ENCODE data around the gene EP400. TPM values are rescaled to one million over a fixed set of nuclear protein-coding genes. Genes with fewer than 3 reads are reported as not detected.

Gene EP400
- total RNA-seq, 1 experiment from 2014 or later: 60.5 TPM

DNA sequence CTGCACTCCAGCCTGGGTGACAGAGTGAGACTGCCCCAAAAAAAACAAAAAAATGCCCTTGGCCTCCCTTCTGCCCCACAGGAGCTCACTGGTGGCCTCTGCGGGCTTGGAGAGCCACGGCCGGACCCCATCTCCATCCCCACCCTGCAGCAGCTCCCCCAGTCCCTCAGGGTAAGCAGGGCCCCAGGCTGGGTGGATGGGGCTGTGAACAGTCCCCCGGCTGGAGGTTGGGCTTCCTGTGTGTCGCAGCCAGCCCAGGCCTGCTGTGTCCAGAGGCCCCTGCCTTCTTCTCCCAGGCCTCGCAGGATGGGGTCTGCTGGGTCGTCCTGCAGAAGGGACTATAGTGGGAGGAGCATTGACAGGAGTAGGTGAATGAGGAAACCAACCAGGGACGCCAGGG, 36.1 kb upstream of the EP400 start:
- Histone ChIP-seq H3K27me3 (replicated peaks; ENCODE audit: control insufficient read depth, insufficient read depth, low read length) (no peaks in the 10 kb centered on the region), H3K9me3 (no peaks in the 10 kb centered on the region), H3K4me3 (ENCODE audit: low read depth, low read length) (no peak overlapping the region), H3K36me3 (ENCODE audit: control insufficient read depth, insufficient read depth, low read length) (no peaks in the 10 kb centered on the region; the same call in 1 of the 2 replicates), H3K4me1 (no peaks in the 10 kb centered on the region)
- no peak for DNase-seq
- ChIA-PET POLR2A (no interaction called here), CTCF (no interaction called here)
- H3K9me3 Mint-ChIP-seq (ENCODE audit: unreplicated experiment): no peaks in the 10 kb centered on the region
- peaks cover 26% of the 10 kb centered on the region for H3K36me3 Mint-ChIP-seq (ENCODE audit: insufficient read depth, unreplicated experiment)
- TF ChIP-seq, protein P1, sequence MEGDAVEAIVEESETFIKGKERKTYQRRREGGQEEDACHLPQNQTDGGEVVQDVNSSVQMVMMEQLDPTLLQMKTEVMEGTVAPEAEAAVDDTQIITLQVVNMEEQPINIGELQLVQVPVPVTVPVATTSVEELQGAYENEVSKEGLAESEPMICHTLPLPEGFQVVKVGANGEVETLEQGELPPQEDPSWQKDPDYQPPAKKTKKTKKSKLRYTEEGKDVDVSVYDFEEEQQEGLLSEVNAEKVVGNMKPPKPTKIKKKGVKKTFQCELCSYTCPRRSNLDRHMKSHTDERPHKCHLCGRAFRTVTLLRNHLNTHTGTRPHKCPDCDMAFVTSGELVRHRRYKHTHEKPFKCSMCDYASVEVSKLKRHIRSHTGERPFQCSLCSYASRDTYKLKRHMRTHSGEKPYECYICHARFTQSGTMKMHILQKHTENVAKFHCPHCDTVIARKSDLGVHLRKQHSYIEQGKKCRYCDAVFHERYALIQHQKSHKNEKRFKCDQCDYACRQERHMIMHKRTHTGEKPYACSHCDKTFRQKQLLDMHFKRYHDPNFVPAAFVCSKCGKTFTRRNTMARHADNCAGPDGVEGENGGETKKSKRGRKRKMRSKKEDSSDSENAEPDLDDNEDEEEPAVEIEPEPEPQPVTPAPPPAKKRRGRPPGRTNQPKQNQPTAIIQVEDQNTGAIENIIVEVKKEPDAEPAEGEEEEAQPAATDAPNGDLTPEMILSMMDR (IDR thresholded peaks at IDR 0.05; ENCODE audit: insufficient read depth in 1 of 2, low read depth in 1 of 2, low read length in 1 of 2, severe bottlenecking in 1 of 2, unreplicated experiment in 1 of 2): no peak
- no TSS peak for BruUV-seq (replicated peaks)
- no peaks in the 10 kb centered on the region for H3K27me3 Mint-ChIP-seq (ENCODE audit: insufficient read depth, unreplicated experiment)
- intact Hi-C loops (cut with micrococcal nuclease; ENCODE audit: unreplicated experiment): no loop called here
- H3K4me1 Mint-ChIP-seq (ENCODE audit: low read depth, unreplicated experiment): no peaks in the 10 kb centered on the region
- H3K4me3 Mint-ChIP-seq (ENCODE audit: unreplicated experiment): no peak overlapping the region
- H3K27ac Mint-ChIP-seq (ENCODE audit: unreplicated experiment): no peak overlapping the region

GRCh38 chr12:131914179-131914702, 35.5 kb upstream of the EP400 start:
- intact Hi-C loops (cut with micrococcal nuclease; ENCODE audit: unreplicated experiment): no loop called here
- H3K36me3 ChIP-seq (ENCODE audit: control insufficient read depth, insufficient read depth, low read length): no peaks in the 10 kb centered on the region; the same call in 1 of the 2 replicates
- no peaks in the 10 kb centered on the region for H3K4me1 ChIP-seq
- no TSS peak for BruUV-seq (replicated peaks)
- POLR2A ChIA-PET: no interaction called here
- no peaks in the 10 kb centered on the region for H3K9me3 ChIP-seq
- no peak for DNase-seq
- TF ChIP-seq, protein P1 (IDR thresholded peaks at IDR 0.05; ENCODE audit: insufficient read depth in 1 of 2, low read depth in 1 of 2, low read length in 1 of 2, severe bottlenecking in 1 of 2, unreplicated experiment in 1 of 2): no peak
- no peaks in the 10 kb centered on the region for H3K27me3 ChIP-seq (replicated peaks; ENCODE audit: control insufficient read depth, insufficient read depth, low read length)
- no peaks in the 10 kb centered on the region for H3K9me3 Mint-ChIP-seq (ENCODE audit: unreplicated experiment)
- H3K4me3 ChIP-seq (ENCODE audit: low read depth, low read length): no peak overlapping the region
- CTCF ChIA-PET: no interaction called here
- no peaks in the 10 kb centered on the region for H3K27me3 Mint-ChIP-seq (ENCODE audit: insufficient read depth, unreplicated experiment)
- H3K36me3 Mint-ChIP-seq (ENCODE audit: insufficient read depth, unreplicated experiment): peaks cover 21% of the 10 kb centered on the region
- H3K4me1 Mint-ChIP-seq (ENCODE audit: low read depth, unreplicated experiment): no peaks in the 10 kb centered on the region
- H3K27ac Mint-ChIP-seq (ENCODE audit: unreplicated experiment): no peak overlapping the region
- no peak overlapping the region for H3K4me3 Mint-ChIP-seq (ENCODE audit: unreplicated experiment)

DNA sequence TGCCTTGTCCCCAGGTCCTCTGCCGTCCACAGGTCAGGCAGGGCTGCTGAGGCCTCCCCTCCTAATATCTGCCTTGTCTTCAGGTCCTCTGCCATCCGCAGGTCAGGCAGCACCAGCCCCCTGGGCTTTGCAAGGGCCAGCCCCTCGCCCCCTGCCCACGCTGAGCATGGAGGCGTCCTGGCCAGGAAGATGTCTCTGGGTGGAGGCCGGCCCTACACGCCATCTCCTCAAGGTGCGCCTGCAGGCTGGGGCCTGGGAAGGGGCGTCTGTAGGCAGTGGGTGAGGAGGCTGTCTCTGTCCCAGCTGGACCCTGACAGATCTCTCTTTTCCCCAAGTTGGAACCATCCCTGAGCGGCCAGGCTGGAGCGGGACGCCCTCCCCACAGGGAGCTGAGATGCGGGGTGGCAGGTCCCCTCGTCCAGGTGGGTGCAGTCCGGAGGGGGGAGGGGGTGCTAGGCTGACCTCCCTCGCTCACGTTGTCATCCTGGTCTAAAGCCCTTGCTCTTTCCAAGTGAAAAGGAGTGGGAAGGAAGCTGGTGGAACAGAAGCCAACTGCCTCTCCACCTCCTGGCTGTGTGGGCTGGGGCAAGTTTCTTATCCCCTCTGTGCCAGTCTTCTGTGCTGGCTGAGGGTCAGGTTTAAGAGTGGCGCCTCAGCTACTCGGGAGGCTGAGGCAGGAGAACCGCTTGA, 34.6 kb upstream of the EP400 start:
- ChIA-PET CTCF (no interaction called here), POLR2A (interaction anchor here (0.6 kb wide), 1 partner anchor 9 kb away, joined by 4 read pairs; no protein-coding TSS in a partner anchor)
- Histone ChIP-seq H3K4me1 (no peaks in the 10 kb centered on the region), H3K36me3 (ENCODE audit: control insufficient read depth, insufficient read depth, low read length) (no peaks in the 10 kb centered on the region; the same call in none of the 2 replicates), H3K9me3 (no peaks in the 10 kb centered on the region), H3K27me3 (replicated peaks; ENCODE audit: control insufficient read depth, insufficient read depth, low read length) (no peaks in the 10 kb centered on the region), H3K4me3 (ENCODE audit: low read depth, low read length) (no peak overlapping the region)
- Mint-ChIP-seq H3K27me3 (ENCODE audit: insufficient read depth, unreplicated experiment) (no peaks in the 10 kb centered on the region), H3K9me3 (ENCODE audit: unreplicated experiment) (no peaks in the 10 kb centered on the region), H3K36me3 (ENCODE audit: insufficient read depth, unreplicated experiment) (peaks cover 21% of the 10 kb centered on the region), H3K4me1 (ENCODE audit: low read depth, unreplicated experiment) (no peaks in the 10 kb centered on the region), H3K27ac (ENCODE audit: unreplicated experiment) (no peak overlapping the region), H3K4me3 (ENCODE audit: unreplicated experiment) (no peak overlapping the region)
- BruUV-seq (replicated peaks): no TSS peak
- no peak for DNase-seq
- intact Hi-C loops (cut with micrococcal nuclease; ENCODE audit: unreplicated experiment): no loop called here
- TF ChIP-seq, protein P1 (IDR thresholded peaks at IDR 0.05; ENCODE audit: insufficient read depth in 1 of 2, low read depth in 1 of 2, low read length in 1 of 2, severe bottlenecking in 1 of 2, unreplicated experiment in 1 of 2): no peak

Measured in Caco-2 (cell line).